BLaER1 treated with 17β-estradiol and CSF1 and Interleukin-3, amounts not matched to agents 10 nM and 100 nM (cell line): Measurements from ENCODE around the gene C14orf119.

Experiments
- H3K27ac ChIP-seq, 11 experiments: shearing (Covaris generic); formaldehyde crosslinking; 2 replicates each; pipeline ENCODE4 v1.8.1; 2022
- H3K27me3 ChIP-seq, 11 experiments: shearing (Covaris generic); formaldehyde crosslinking; 2 replicates each; pipeline ENCODE4 v1.8.1; 2022
- H3K36me3 ChIP-seq, 11 experiments: shearing (Covaris generic); formaldehyde crosslinking; 2 replicates each; pipeline ENCODE4 v1.8.1; 2022
- H3K4me1 ChIP-seq, 10 experiments: shearing (Covaris generic); formaldehyde crosslinking; 2 replicates each; pipeline ENCODE4 v1.8.1; 2022
- H3K4me2 ChIP-seq, 11 experiments: shearing (Covaris generic); formaldehyde crosslinking; 2 replicates each; pipeline ENCODE4 v1.8.1; 2022
- H3K4me3 ChIP-seq, 10 experiments: shearing (Covaris generic); formaldehyde crosslinking; 2 replicates each; pipeline ENCODE4 v1.8.1; 2022
- H3K9ac ChIP-seq, 11 experiments: shearing (Covaris generic); formaldehyde crosslinking; 2 replicates each; pipeline ENCODE4 v1.8.1; 2022
- H3K9me3 ChIP-seq, 11 experiments: shearing (Covaris generic); formaldehyde crosslinking; replicated peaks in 1 of 11; 2 replicates each; pipeline ENCODE4 v1.8.1; 2022
- H4K20me1 ChIP-seq, 11 experiments: shearing (Covaris generic); formaldehyde crosslinking; 2 replicates each; pipeline ENCODE4 v1.8.1; 2022
- Cebpa-rat ChIP-seq, 11 experiments: shearing (Covaris generic); IDR thresholded peaks; 2 replicates each; pipeline ENCODE4 v1.8.1; 2022

Gene C14orf119

DNA sequence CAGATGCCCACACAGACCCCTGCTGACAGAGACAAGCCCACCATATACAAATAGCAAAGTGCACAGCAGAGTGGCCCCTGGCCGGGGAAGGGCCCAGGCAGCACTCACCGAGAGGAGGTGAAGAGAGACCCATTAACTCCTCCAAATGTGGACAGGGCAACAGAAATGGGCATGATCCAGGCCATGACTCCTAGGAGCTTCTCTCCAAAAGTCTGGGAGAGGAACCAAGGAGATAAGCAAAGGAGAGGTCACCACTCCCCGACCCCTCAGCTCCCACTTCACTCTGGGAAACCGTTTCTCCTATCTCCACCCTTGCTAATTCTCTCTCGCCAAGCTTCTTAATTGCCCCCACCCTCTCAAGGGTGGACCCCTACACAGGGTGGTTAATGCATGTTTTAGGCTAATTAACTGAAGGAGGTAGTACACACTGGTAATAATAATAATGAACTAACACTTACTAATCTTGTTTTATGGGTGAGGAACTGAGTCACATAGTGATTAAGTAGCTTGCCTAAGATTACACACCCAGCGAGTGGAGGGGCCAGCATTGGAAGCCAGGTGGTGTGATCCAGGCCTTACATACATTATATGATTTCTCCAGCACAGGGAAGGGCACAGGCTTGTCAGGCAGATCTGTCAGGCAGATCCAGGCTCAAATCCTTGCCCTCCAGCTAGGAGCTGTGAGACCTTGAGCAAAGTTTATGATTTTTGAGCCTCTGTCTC, 42.7 kb downstream of the C14orf119 start:
- TF ChIP-seq Cebpa-rat (IDR thresholded peaks at IDR 0.05): no peak
- H3K4me3 ChIP-seq: no peak overlapping the region
- H3K9ac ChIP-seq: no peak overlapping the region
- H3K9me3 ChIP-seq: no peaks in the 10 kb centered on the region
- no peaks in the 10 kb centered on the region for H4K20me1 ChIP-seq
- peaks cover 0 to 14% (median 2%) of the 10 kb centered on the region in 10 experiments; a peak in 7 of 20 replicates for H3K4me1 ChIP-seq
- peaks cover 0 to 94% (median 0%) of the 10 kb centered on the region in 11 experiments; a peak in 5 of 22 replicates for H3K36me3 ChIP-seq
- no peak overlapping the region for H3K27ac ChIP-seq
- no peaks in the 10 kb centered on the region for H3K27me3 ChIP-seq
- no peak overlapping the region for H3K4me2 ChIP-seq

DNA sequence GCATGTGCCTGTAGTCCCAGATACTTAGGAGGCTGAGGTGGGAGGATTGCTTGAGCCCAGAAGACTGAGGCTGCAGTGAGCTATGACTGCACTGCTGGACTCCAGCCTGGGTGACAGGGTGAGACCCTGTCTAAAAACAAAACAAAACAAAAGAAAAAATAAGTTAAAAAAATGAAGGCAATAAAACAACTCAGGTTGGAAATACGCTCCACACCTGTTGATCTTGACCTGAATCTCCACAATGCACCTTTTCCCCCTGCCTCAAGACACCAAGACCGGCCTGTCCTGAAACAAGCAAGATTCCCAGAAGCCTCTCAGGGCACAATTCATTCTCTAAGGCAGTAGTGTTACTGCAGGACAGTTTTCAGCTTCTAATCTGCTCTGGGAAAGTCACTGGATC, 44.6 kb downstream of the C14orf119 start:
- Histone ChIP-seq H3K27ac (no peak overlapping the region), H3K4me2 (no peak overlapping the region), H4K20me1 (no peaks in the 10 kb centered on the region), H3K27me3 (no peaks in the 10 kb centered on the region), H3K9me3 (no peaks in the 10 kb centered on the region), H3K4me1 (peaks cover 0 to 23% (median 0%) of the 10 kb centered on the region in 10 experiments; a peak in 4 of 20 replicates), H3K9ac (no peak overlapping the region), H3K36me3 (peaks cover 0 to 82% (median 0%) of the 10 kb centered on the region in 11 experiments; a peak in 5 of 22 replicates), H3K4me3 (no peak overlapping the region)
- no peak for TF ChIP-seq Cebpa-rat (IDR thresholded peaks at IDR 0.05)

DNA sequence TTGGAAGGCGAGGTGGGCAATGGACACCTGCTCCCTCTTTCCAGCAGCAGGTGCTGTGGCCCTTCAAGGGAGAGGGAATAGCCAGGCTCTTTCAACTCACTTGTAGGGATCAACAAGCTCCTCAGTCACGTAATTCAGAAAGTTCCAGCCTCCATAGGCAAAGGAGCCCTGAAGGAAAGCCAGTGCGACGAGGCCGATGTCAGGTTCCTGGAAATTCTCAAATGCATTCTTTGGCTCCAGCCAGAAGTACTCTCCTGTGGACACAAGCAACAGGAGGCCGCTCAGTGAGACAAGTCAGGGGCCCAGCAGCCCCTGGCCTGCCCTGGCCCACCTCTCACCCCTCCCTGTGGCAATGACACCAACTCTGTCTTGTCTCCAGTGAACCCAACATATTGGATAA, 45.1 kb downstream of the C14orf119 start:
- H3K4me3 ChIP-seq: no peak overlapping the region
- peaks cover 0 to 82% (median 0%) of the 10 kb centered on the region in 11 experiments; a peak in 5 of 22 replicates for H3K36me3 ChIP-seq
- no peak for TF ChIP-seq Cebpa-rat (IDR thresholded peaks at IDR 0.05)
- no peaks in the 10 kb centered on the region for H4K20me1 ChIP-seq
- H3K9ac ChIP-seq: no peak overlapping the region
- peaks cover 0 to 23% (median 0%) of the 10 kb centered on the region in 10 experiments; a peak in 4 of 20 replicates for H3K4me1 ChIP-seq
- no peak overlapping the region for H3K4me2 ChIP-seq
- no peak overlapping the region for H3K27ac ChIP-seq
- no peaks in the 10 kb centered on the region for H3K27me3 ChIP-seq
- no peaks in the 10 kb centered on the region for H3K9me3 ChIP-seq

DNA sequence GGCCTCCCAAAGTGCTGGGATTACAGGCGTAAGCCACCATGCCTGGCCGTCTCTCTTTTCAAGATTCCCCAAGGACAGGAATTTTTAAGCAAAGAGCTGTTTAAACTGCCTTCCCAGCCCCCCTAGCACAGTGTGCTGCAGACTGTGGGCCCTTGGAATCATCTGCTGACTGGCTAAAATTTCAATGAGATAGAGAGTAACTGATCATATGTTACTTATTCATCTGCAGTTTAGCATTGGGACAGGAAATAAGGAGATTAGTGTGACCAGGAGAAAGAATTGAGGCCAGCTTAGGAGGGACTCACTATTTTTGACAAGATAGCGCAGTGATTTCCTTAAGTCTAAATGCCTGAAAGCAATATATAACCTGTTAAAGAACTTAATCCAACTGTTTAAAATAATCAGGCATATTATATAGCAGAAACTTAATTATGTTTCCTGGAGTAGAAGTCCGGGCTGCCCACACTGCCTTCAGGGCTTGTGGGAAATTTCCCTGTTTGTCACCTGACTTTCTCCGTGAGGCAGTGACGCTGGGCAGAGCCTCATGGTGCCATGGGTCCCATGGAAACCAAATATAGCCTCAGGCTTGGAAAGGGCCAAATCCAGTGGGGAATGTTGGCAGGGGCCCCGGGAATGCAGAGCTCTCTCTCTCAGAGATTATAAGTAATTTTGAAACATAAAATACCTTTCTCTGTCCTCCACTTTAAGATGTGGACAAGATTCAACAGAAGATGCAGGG, 46.6 kb downstream of the C14orf119 start:
- Histone ChIP-seq H3K4me1 (peaks cover 0 to 34% (median 0%) of the 10 kb centered on the region in 10 experiments; a peak in 5 of 20 replicates), H3K27me3 (no peaks in the 10 kb centered on the region), H4K20me1 (no peaks in the 10 kb centered on the region), H3K9me3 (no peaks in the 10 kb centered on the region), H3K36me3 (peaks cover 0 to 74% (median 0%) of the 10 kb centered on the region in 11 experiments; a peak in 5 of 22 replicates), H3K4me2 (peak overlapping the region in 2 of 11 experiments; percentile 3 to 55; a peak in 2 of 22 replicates), H3K27ac (no peak overlapping the region), H3K4me3 (no peak overlapping the region), H3K9ac (no peak overlapping the region)
- no peak for TF ChIP-seq Cebpa-rat (IDR thresholded peaks at IDR 0.05)

DNA sequence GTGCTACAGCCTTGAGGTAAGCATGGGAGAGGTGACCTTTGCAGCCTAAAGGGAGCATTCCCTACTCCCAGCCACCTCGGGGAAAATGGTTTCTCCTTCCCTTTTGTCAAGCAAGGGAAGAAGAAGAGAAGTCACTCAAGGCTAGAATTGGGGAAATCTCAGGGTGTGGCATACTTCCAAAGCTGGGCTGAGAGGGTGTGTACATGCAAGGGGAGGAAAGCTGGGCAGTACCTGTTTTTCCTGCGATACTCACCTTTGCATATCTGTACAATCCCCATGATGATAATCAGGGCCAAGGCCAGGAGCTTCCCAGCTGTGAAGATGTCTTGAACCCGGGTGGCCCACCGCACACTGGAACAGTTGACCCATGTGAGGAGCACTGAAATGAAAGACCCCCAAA, 47.5 kb downstream of the C14orf119 start:
- H3K27me3 ChIP-seq: no peaks in the 10 kb centered on the region
- peak overlapping the region in 2 of 11 experiments; percentile 12 to 55; a peak in 3 of 22 replicates for H3K4me2 ChIP-seq
- no peaks in the 10 kb centered on the region for H3K9me3 ChIP-seq
- H3K4me1 ChIP-seq: peaks cover 0 to 34% (median 0%) of the 10 kb centered on the region in 10 experiments; a peak in 5 of 20 replicates
- peaks cover 0 to 73% (median 0%) of the 10 kb centered on the region in 11 experiments; a peak in 5 of 22 replicates for H3K36me3 ChIP-seq
- no peak overlapping the region for H3K9ac ChIP-seq
- no peak overlapping the region for H3K4me3 ChIP-seq
- no peak for TF ChIP-seq Cebpa-rat (IDR thresholded peaks at IDR 0.05)
- H4K20me1 ChIP-seq: no peaks in the 10 kb centered on the region
- H3K27ac ChIP-seq: no peak overlapping the region

DNA sequence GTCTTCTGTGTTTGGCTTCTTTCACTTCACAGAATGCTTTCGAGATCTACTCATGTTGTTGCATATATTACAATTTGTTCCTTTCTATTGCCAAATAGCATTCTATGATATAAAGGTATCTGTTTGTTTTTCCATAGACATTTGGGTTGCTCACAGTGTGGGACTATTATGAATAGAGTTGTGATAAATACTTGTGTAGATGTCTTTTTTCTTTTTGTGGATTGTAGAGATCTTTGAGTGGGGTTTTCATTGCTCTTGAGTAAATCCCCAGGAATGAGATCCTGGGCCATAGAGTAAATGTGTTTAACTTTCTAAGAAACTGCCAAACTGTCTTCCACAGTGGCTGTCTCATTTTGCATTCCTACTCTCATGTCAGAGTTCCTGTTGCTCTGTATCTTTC, 48.6 kb downstream of the C14orf119 start:
- no peak for TF ChIP-seq Cebpa-rat (IDR thresholded peaks at IDR 0.05)
- Histone ChIP-seq H3K9me3 (no peaks in the 10 kb centered on the region), H4K20me1 (no peaks in the 10 kb centered on the region; a peak in 1 of 22 replicates), H3K4me3 (no peak overlapping the region), H3K36me3 (peaks cover 0 to 69% (median 0%) of the 10 kb centered on the region in 11 experiments; a peak in 5 of 22 replicates), H3K4me1 (peaks cover 0 to 39% (median 0%) of the 10 kb centered on the region in 10 experiments; a peak in 5 of 20 replicates), H3K27me3 (no peaks in the 10 kb centered on the region), H3K4me2 (no peak overlapping the region), H3K27ac (no peak overlapping the region), H3K9ac (no peak overlapping the region)

DNA sequence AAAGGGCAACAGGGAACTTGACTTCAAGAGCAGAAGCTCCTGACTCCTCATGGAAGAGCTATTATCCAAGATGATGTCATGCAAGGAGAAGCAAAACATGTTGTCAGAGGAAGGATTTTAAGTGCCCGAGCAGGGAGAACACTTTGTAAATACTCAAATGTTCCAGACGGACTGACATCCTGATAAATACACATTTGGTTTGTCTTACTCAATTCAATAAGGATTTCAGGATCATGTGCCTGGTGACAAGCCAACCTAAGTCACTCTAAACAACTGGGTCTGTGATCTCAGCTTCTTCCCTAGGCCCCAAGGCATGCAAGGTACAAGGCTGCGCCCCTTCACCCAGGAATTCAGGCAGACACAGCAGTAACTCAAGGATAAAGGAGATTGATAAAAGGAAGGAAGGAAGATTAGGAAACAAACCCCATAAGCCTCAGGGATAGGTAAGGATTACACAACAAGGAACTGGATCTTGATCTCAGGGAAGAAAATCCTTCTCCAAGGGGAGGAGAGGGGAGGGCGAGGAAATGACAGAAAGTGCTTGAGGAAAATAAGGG, 50.6 kb downstream of the C14orf119 start:
- H3K27me3 ChIP-seq: no peaks in the 10 kb centered on the region
- peaks cover 0 to 58% (median 0%) of the 10 kb centered on the region in 10 experiments; a peak in 5 of 20 replicates for H3K4me1 ChIP-seq
- peak overlapping the region in 2 of 11 experiments; percentile 15 to 41; a peak in 2 of 22 replicates for H3K4me2 ChIP-seq
- TF ChIP-seq Cebpa-rat (IDR thresholded peaks at IDR 0.05): no peak
- H4K20me1 ChIP-seq: no peaks in the 10 kb centered on the region; a peak in 1 of 22 replicates
- H3K9me3 ChIP-seq: no peaks in the 10 kb centered on the region
- no peak overlapping the region for H3K9ac ChIP-seq
- no peak overlapping the region for H3K4me3 ChIP-seq
- H3K27ac ChIP-seq: no peak overlapping the region
- H3K36me3 ChIP-seq: peaks cover 0 to 50% (median 0%) of the 10 kb centered on the region in 11 experiments; a peak in 4 of 22 replicates

DNA sequence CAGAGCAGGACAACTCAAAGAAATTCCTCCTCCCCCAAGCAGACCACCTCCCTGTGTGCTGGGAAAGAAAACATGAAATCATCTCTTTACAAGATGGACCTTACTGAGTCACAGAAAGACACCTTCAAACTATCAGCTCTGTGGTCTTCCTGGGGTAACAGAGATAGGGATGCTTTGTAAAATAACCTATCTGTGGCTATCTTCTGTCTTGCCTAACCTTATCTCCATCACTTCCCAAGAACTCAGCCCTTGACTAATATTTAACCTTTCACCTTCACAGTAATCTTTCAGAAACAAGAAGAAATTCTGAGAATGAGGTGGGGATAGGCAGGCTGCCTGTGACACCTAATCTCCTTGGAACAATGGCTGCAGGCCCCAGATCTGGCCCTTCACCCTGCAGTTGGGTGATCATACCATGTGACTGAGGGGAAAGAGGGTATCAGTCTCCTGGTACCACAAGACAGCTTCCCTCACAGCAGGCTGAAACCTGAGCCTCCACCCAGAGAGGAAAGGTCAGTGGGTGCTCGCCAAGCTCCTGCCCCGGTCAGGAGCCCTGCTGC, 51.1 kb downstream of the C14orf119 start:
- Histone ChIP-seq H3K4me1 (peaks cover 0 to 64% (median 0%) of the 10 kb centered on the region in 10 experiments; a peak in 5 of 20 replicates), H4K20me1 (no peaks in the 10 kb centered on the region; a peak in 1 of 22 replicates), H3K36me3 (peaks cover 0 to 51% (median 0%) of the 10 kb centered on the region in 11 experiments; a peak in 4 of 22 replicates), H3K9me3 (no peaks in the 10 kb centered on the region), H3K4me3 (no peak overlapping the region), H3K9ac (no peak overlapping the region), H3K27me3 (no peaks in the 10 kb centered on the region), H3K4me2 (peak overlapping the region in 2 of 11 experiments; percentile 15 to 41; a peak in 2 of 22 replicates), H3K27ac (no peak overlapping the region)
- TF ChIP-seq Cebpa-rat (IDR thresholded peaks at IDR 0.05): no peak
